Activated T-helper 1 cell treated with Interleukin-2 at 50 U/mL for 16 hours (primary cell): Measurements from ENCODE around the gene DDX4.
"Not testable (repeated sequence)": the region's sequence is repeated elsewhere in the genome, so short reads cannot be mapped to it uniquely, and the experiment has no call there.

ENCODE experiments used
- DNase-seq: peaks from one replicate; pipeline ENCODE4 v3.0.0-alpha.2; 2020; ENCODE audit warnings: low read depth

DDX4 gene

DNA sequence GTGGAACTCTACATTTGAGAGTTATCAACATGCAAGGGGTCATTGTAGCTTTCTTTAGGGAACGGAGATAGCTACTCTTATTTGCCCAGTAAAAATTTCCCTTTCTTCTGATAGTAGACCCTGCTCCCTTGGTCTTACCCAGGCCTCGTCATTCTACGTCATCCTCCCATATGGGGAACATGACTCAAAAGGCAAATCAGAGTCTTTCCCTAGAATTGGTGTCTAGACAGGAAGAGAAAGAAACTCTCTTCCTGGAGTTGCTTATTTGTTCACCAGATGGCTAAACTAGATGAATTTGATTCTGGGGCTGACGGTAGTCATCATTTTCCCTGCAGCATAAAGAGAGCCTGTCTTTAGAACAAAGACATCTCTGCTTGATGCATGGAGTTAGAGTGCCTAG, 13.6 kb upstream of the DDX4 start:
- no peak for DNase-seq

DNA sequence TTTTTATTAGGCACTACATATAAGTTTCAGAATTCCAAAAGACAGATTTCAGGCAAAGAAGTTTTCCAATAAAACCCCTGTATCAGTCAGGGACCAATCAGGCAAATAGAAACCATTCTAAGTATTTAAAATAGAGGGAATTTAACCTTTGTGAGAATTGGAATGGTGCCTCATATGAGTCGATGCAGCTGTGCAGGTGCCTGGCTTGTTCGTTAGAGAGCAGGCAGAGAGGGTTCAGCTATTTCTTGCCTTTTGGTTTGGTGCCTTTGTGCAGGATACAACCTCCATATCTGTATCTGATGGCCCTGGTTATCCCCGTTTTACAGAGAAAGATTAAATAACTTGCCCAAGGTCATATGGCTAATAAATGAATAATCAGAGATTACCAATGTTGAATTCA, 6.0 kb upstream of the DDX4 start:
- no peak for DNase-seq

DNA sequence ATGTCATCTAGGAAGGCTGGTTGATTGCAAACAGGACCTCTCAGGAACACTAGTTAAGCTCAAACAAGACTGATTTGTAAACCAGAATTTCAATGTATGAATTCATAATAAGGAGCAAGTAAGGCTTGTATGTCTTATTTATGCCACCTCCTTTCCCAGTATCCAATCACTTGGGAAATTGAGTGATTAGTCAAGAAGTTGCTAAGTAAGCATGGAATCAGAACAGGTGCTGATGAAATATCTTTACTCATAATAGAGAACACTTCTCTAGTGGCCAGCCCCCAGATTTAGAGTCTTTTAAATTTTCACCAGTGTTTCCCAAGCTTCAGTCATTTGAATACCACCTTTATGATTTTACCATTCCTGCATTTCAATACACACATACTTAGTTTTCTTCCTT, 5.3 kb upstream of the DDX4 start:
- DNase-seq = no peak

DNA sequence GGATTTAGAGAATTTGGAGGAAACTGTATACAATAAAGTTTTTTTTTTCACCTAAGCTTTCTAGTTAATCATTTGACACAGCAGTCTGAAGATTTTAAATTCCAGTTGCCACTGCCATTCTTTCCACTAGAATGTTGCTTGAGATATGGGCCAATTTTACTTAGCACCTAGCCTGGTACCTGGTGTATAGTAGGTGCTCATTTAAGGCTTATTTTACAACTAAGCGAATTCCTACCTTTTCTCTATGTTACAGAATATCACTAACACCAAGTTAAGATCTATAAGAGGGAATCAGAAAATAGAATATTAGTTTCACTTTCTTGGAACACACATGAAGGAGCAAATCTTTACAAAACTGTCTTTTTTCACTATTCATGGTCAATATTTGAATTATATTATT, 3.2 kb upstream of the DDX4 start:
- DNase-seq = no peak

GRCh38 chr5:55742778-55743177, 4.9 kb downstream of the DDX4 start:
- DNase-seq = no peak

DNA sequence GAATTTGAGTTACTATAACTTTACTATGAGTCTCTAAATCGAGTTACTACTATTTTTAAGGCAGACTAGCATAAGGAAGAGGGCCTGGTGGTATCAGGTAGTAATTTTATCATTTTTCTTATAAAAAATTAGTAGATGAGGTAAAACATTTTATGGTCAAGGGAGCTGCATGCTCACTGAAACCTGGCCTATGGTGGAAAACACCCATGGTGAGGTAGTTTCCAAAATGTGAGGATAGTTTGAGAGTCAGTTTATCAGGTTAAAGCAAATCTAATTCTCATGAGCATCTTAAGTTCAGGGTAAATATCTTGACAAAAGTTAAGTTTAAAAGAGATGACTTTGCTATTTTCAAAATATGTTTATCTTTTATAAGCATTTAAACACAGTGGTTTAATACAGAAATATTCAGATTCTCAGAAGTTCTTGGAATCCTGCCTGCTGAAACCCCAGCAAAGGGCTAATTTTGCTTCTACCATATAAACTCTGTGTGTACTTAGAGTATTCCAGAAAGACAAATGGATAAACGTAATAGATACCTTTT, 10.0 kb downstream of the DDX4 start:
- DNase-seq = no peak

GRCh38 chr5:55749387-55749786, 11.5 kb downstream of the DDX4 start:
- no peak for DNase-seq

DNA sequence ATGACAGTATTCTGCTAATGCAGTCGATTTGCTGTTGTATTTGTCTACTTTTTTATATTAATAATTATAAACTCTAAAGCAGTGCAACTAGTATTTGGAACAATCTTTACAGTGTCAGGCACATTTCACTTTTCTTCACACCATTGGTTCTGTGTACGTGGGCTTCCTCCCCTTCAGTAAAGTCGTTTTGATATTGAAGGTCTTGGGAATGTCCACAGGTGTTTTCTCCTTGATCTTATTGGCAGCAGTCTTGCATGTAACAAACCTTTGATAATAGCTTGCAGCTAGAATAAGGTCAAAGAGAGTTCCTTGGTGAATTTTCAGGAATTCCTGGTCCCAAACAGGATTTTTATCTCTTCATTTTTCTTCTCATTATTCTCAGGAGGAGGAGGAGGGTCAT, 12.2 kb downstream of the DDX4 start:
- no peak for DNase-seq

DNA sequence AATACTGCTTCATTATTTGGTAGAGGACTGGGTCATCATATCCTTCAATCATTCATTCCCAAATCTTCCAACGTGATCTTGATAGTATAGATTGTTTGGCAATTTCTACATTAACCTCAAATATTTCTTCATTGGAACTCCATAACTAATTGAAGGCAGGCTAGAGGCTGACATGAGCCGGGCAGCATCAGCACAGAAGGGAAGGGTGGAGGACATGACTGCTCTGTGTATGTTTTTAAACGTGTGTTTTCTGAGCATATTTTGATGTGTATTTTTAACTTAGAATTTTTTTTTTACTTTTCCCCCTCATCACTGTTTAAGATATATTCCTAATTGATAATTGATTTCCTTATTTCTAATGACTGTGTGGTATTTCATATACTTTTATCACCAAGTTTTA, 12.6 kb downstream of the DDX4 start:
- DNase-seq = no peak

- no peak for DNase-seq
Observed at GRCh38 chr5:55758231-55758630, 20.4 kb downstream of the DDX4 start.

DNA sequence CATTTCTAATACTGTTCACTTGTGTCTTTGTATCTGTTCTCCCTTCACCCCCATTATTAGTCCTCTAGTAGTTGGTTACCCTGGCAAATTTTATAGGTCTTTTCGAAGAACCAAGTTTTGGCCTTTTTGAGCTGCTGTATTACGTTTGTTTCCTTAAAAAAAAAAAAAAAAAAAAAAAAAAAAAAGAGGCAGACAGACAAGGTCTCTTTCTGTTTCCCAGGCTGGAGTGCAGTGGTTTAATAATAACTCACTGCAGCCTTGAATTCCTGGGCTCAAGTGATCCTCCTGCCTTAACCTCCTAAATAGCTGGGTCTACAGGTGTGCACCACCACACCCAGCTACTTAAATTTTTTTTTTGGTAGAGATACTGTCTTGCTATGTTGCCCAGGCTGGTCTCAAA, 20.9 kb downstream of the DDX4 start:
- no peak for DNase-seq

DNA sequence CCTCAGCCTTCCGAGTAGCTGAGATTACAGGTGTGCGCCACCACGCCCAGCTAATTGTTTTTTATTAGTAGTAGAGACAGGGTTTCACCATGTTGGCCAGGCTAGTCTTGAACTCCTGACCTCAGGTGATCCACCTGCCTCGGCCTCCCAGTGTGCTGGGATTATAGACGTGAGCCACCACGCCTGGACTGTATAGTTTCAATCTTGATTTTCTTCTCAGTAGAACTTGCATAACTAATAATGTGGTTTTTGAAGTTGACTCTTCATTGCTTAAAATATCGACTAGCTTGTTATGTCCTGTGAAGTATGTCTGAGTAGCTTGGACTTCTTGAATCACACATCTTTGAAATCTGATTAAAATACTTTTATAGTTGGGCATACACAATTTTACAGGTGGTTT, 23.9 kb downstream of the DDX4 start:
- DNase-seq = not testable (repeated sequence)

GRCh38 chr5:55763746-55764420, 26.0 kb downstream of the DDX4 start:
- DNase-seq = no peak

- no peak for DNase-seq
Observed at GRCh38 chr5:55768279-55768678, 30.4 kb downstream of the DDX4 start.

GRCh38 chr5:55771175-55771655, 33.4 kb downstream of the DDX4 start:
- no peak for DNase-seq

DNA sequence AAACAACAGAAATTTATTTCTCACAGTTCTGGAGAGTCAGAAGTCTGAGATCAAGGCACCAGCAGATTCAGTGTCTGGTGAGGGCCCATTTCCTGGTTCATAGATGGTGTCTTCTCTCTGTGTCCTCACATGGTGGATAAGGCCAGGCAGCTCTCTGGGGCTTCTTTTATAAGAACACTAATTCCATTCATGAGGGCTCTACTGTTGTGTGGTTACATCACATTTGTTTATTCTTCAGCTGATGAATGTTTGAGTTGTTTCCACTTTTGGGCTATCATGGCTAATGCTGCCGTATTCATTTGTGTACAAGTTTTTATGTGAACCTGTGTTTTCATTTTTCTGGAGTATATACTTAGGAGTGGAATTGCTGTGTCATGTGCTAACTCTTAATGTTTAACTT, 35.2 kb downstream of the DDX4 start:
- no peak for DNase-seq

DNA sequence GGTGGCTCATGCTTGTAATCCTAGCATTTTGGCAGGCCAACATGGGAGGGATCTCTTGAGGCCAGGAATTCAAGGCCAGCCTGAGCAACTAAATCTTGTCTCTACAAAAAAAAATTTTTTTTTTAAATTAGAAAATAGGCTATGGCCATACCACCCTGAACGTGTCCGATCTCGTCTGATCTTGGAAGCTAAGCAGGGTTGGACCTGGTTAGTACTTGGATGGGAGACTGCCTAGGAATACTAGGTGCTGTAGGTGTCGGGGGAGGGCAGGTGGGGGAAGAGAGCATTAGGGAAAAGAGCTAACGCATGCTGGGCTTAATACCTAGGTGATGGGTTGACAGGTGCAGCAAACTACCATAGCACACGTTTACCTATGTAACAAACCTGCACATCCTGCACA, 39.5 kb downstream of the DDX4 start:
- no peak for DNase-seq

GRCh38 chr5:55800924-55801323, 63.1 kb downstream of the DDX4 start:
- no peak for DNase-seq

GRCh38 chr5:55808814-55809213, 71.0 kb downstream of the DDX4 start:
- DNase-seq = not testable (repeated sequence)

DNA sequence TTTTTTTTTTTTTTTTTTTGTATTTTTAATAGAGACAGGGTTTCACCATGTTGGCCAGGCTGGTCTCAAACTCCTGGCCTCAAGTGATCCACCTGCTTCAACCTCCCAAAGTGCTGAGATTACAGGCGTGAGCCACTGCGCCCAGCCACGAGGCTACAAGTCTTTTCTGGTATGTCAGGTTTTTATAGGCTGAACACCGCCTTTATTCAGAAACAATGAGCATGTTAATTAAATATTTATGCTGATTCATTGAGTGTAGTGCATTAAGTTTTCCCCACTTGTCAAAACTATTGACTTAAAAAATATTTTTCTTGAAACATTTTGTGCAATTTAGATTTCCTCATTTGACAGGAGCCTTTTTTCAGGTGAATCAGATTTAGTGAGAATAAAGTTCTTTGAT, 78.1 kb downstream of the DDX4 start:
- not testable (repeated sequence) for DNase-seq

GRCh38 chr5:55816342-55816741, 78.5 kb downstream of the DDX4 start:
- DNase-seq = no peak

- no peak for DNase-seq
Observed at GRCh38 chr5:55817030-55817429, 79.2 kb downstream of the DDX4 start.

DNA sequence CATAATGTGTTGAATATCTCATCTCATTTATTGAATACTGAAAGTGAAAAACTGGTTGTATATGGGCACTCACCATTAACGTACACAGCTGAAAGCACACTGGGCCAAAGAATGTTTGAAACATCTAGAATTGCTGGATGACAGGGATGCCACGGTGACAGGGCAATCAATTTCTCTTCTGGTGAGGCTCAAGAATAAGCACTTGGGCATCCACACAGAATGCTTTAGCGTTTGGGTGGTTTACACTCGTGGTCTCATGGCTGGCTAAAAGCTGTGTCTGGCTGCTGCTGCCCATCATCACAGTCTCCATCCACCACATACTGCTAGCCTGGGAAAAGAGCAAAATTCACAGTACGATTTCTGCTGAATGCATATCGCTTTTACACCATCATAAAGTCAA, 82.6 kb downstream of the DDX4 start:
- no peak for DNase-seq
